NCI-H82 (cell line): ENCODE results near the gene DOCK9.
"Not testable (repeated sequence)": the region's sequence is repeated elsewhere in the genome, so short reads cannot be mapped to it uniquely, and the experiment has no call there.

Experiments used
- DNase-seq: peaks from one replicate; lab custom pipeline; 2025; lab: John Stamatoyannopoulos, UW

Gene DOCK9

GRCh38 chr13:98772794-98773452 is 204.9 kb downstream of the DOCK9 start:
- DNase-seq: peak; percentile 36

GRCh38 chr13:98771838-98772611 is 205.8 kb downstream of the DOCK9 start:
- no peak for DNase-seq

- DNase-seq: no peak
These were observed 208.1 kb downstream of the DOCK9 start for GRCh38 chr13:98769736-98770135.

GRCh38 chr13:98768522-98768921 is 209.3 kb downstream of the DOCK9 start:
- no peak for DNase-seq

- no peak for DNase-seq
These were observed 211.2 kb downstream of the DOCK9 start for GRCh38 chr13:98766697-98767096.

GRCh38 chr13:98765996-98766519 is 211.8 kb downstream of the DOCK9 start:
- DNase-seq: no peak

GRCh38 chr13:98761986-98762616 is 215.8 kb downstream of the DOCK9 start:
- DNase-seq: no peak

GRCh38 chr13:98761126-98761985 is 216.5 kb downstream of the DOCK9 start:
- DNase-seq: no peak

GRCh38 chr13:98755729-98756128 is 222.1 kb downstream of the DOCK9 start:
- DNase-seq: no peak

GRCh38 chr13:98755116-98755515 is 222.7 kb downstream of the DOCK9 start:
- no peak for DNase-seq

- not testable (repeated sequence) for DNase-seq
These were observed 223.4 kb downstream of the DOCK9 start for GRCh38 chr13:98754468-98754867.

GRCh38 chr13:98752467-98753290 is 225.2 kb downstream of the DOCK9 start, which contains the start of gene SLC15A1:
Gene SLC15A1, minus strand, starts transcription at chr13:98752672. Its CDS starts 74 bp downstream, at chr13:98752598.
- DNase-seq: no peak

GRCh38 chr13:98751861-98752466 is 225.9 kb downstream of the DOCK9 start:
- DNase-seq: peak; percentile 32

- peak; percentile 32 for DNase-seq
These were observed 226.5 kb downstream of the DOCK9 start for GRCh38 chr13:98751367-98751782.

- no peak for DNase-seq
These were observed 228.4 kb downstream of the DOCK9 start for GRCh38 chr13:98749501-98749900.

- no peak for DNase-seq
These were observed 230.9 kb downstream of the DOCK9 start for GRCh38 chr13:98746968-98747367.
